GM21825 (cell line): ENCODE data around the gene JUND.
A peak's percentile ranks its signal among the peaks of the same experiment; 100 is the strongest.
"Not testable (repeated sequence)": the region's sequence is repeated elsewhere in the genome, so short reads cannot be mapped to it uniquely, and the experiment has no call there.

Experiments
- ATAC-seq: cut with Tn5 transposase; IDR thresholded peaks from one replicate; pipeline ENCODE4 v1.9.1; 2021; ENCODE audit warnings: mild to moderate bottlenecking, moderate library complexity; ENCODE audit not compliant: unreplicated experiment

JUND gene

GRCh38 chr19:18281082-18282020, at the start of gene JUND:
Gene JUND, minus strand, starts transcription at chr19:18281622. Its CDS starts 138 bp downstream, at chr19:18281484.
- ATAC-seq: peak; percentile 59

- ATAC-seq: no peak
These were observed 49.4 kb upstream of the JUND start for GRCh38 chr19:18330868-18331267.

- ATAC-seq: no peak
These were observed 47.6 kb upstream of the JUND start for GRCh38 chr19:18329035-18329376.

- peak; percentile 79 for ATAC-seq
These were observed 47.1 kb upstream of the JUND start for GRCh38 chr19:18328340-18329034.

GRCh38 chr19:18326772-18327171, 45.4 kb upstream of the JUND start:
- no peak for ATAC-seq

DNA sequence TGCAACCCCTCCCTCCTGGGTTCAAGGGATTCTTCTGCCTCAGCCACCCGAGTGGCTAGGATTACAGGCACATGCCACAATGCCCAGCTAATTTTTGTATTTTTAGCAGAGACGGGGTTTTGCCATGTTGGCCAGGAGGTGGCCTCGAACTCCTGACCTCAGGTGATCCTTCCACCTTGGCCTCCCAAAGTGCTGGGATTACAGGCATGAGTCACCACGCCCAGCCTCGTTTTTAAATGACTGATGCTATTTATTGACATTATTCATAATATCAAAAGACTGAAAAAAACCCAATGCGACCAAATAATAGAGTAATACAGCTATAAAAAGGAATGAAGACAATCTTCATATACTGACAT, 42.9 kb upstream of the JUND start:
- not testable (repeated sequence) for ATAC-seq

DNA sequence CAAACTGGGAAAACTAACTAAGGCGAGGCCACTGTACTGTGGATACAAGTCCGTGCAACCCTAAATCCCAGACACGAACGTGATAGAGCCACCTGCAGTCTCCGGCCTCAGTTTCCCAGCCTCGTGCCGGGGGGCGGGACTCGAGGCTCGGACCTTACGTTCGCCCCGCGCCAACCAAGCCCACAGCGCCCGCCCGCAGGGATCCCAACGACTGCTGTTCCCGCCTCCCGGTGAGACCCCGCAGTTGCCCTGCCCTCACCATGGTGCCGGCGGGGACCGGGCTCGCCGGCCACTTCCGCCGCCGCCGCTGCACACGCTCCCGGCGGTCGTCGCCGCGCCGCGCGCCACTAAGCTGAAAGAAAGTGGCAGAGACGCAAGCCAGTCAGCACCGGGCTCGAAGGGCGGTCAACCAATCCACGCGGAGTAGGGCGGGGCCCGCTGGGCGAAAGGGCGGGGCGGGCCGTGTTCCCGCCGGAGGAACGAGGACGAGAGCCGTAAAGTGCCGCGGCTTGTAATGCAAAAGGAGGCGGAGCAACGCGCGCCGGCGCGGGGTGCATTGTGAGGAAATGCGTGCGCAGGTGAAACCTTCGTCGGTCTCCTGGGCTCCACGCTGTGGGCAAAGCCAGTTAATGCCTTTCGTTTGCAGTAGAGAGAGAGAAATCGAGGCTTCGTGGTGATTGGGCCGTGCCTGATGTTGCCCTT, 41.5 kb upstream of the JUND start, which contains the start of gene LSM4:
Gene LSM4, minus strand, starts transcription at position 318 of the 702 bp plus-strand sequence. Its CDS starts 56 bp downstream, at position 262.
- peak; percentile 83 for ATAC-seq

DNA sequence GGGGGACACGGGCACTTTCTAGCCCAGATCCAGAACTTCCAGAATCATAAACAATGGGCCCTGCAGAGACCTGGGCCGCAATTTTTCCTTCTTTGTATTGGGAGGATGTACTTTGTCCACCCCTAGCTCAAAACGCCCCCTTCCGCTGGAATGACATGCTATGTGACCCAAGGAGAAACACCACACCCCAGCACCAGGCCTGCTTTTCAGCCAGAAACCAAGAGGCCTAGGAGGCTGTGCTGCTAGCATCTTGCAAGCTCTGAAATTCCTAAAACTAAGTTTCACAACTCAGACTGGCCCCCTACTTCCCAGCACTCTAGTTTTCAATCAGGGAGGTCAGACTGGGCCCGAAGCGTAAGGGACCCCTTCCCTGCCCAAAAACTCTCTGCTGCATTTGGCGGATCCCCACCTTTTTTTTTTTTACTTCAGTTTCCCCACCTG, 40.9 kb upstream of the JUND start:
- no peak for ATAC-seq

- no peak for ATAC-seq
These were observed 40.3 kb upstream of the JUND start for GRCh38 chr19:18321734-18322102.

- ATAC-seq: no peak
These were observed 39.7 kb upstream of the JUND start for GRCh38 chr19:18320865-18321733.

- ATAC-seq: no peak
These were observed 38.2 kb upstream of the JUND start for GRCh38 chr19:18319591-18320135.

DNA sequence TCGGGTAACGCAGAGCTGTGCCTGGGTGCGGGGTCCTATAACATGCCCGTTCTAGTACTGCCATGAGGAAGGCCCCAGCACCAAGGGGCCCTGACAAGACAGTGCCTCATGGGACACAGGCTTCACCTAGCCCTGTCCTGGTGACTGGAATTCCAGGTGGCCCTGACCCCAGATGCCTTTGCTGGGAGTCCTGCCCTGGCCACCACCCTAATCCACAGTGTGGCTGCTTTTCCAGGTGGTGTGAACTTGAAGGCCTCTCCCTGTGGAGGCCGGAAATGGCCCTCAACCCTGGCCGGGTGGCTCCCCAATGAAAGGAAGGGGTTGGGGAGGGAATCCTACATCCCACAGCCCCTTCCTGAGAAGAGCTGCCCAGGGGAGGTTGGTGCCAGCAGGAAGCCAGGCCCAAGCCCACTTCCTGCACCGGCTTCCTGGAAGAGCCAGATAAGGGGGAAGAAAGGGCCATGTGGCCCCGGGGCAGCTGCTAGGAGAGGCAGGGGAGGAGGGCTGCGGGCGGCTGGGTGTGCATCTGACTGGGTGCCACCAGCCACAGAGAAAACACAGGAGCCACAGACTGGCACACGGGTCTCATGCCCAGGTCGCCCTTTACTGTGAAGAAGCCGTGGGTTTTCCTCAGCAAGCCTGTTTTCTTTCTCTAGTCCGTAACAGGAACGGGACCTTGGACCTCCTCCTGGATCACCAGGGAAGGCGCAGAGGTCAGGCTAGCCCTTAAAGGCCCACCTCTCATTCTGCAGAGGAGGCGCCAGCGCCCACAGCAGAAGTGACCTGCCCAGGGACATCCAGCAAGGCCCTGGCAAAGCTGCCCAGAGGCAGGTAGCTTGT, 36.8 kb upstream of the JUND start:
- no peak for ATAC-seq

- ATAC-seq: no peak
These were observed 32.0 kb upstream of the JUND start for GRCh38 chr19:18313398-18313797.

- no peak for ATAC-seq
These were observed 30.7 kb upstream of the JUND start for GRCh38 chr19:18312092-18312534.

GRCh38 chr19:18311502-18312091, 30.2 kb upstream of the JUND start:
- ATAC-seq: no peak

DNA sequence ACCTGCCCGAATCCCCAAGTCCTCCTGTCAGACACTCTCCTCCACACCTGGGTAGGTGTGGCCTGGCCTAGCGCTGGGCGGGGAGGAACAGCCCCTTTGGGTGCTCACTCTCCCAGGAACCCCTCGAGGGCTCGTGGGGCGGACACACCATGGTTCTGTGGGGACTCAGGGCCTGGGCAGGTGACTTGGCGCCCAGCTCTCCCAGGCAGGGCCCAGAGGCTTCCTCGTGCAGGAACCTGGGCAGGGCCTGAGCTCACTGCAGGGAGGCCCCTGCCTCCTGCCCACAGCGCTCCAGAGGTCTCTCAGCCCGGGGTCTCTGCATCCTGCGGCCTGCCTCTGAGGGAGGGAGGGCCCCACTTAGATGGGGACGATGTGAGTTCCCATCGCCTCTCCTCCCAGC, 29.5 kb upstream of the JUND start:
- ATAC-seq: no peak

DNA sequence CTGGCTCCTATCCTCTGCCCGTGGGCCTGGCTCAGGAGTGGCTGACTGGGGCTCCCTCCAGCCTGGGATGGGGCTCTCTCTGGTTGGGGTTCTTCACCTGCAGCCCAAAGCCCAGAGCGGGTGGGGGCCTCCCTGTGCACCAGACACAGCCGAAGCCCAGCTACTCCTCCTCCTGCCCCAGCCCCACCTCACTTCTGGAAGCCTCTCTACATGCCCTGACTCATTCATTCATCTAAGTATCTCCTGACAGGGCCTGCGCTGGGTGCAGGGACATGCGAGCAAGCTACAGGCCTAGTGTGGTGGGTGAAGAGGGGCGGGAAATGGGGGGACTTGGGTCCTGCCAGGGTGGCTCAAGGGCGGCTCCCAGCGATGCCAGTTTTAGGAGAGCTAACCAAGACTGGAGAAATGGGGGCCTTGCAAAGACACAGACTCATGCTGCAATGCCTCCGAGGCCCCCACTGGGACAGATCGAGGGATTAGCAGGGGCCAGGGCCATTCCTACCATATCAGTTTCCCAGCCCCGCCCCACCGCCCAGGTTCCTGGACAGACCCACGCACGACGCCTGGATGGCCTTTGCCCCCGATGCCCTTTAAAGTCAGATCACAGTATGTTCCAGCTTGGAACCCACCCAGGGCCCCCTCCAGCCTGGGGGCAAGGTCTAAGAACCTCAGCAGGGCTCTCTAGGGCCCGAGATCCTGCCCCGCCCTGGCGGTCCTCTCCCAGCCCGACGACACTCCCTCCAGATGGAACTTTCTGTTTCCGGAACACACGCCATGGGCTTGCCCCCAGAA, 28.9 kb upstream of the JUND start:
- ATAC-seq: no peak

- ATAC-seq: no peak
These were observed 28.2 kb upstream of the JUND start for GRCh38 chr19:18309525-18310064.
